Lower leg skin (tissue), 4 donors: ENCODE measurements around the gene C16orf92. TPM values are rescaled to one million over a fixed set of nuclear protein-coding genes. Genes with fewer than 3 reads are reported as not detected.

ENCODE experiments used
- DNase-seq, 2 donors: peaks; one replicate each; pipeline ENCODE4 v3.0.0-alpha.2; 2019; ENCODE audit warnings: low spot score in 2 of 2
- H3K4me3 ChIP-seq: fragments of 200-600 bp; sonication (generic); 2 replicates; pipeline ENCODE4 v1.5.1; 2017; ENCODE audit warnings: mild to moderate bottlenecking, low read depth; ENCODE audit not compliant: poor library complexity, severe bottlenecking
- CTCF ChIP-seq, 3 donors: fragments of 450-650 bp; IDR thresholded peaks; one replicate each; pipeline ENCODE4 v1.5.1; 2016; ENCODE audit warnings: antibody characterized with exemption in 3 of 3, mild to moderate bottlenecking in 3 of 3, moderate library complexity in 2 of 3
- POLR2A ChIP-seq, 2 donors: fragments of 450-650 bp; IDR thresholded peaks; one replicate each; pipeline ENCODE4 v1.6.1; 2016 to 2017; ENCODE audit warnings: antibody characterized with exemption in 2 of 2, mild to moderate bottlenecking in 1 of 2, moderate library complexity in 1 of 2
- WGBS, 2 donors: methylation state at CpG; one replicate each; pipeline ENCODE4 v1.1.5; 2018; 5-methylcytosine and 5-hydroxymethylcytosine counted together
- intact Hi-C: fragments of 100-400 bp; cut with DNase I; formaldehyde crosslinking; loops from one replicate; pipeline ENCODE4 v1.15.0; 2023; ENCODE audit warnings: low total_unique reads
- total RNA-seq, 4 donors: library from RNA; depleted of rRNA; stranded (reverse); fragments of >200 nt; gene quantifications; one replicate each; pipeline ENCODE4 v1.1.0, GENCODE V29; 2016

C16orf92 gene
- total RNA-seq, 4 donors from 2014 or later = not detected

GRCh38 chr16:30066761-30067583 lies 44.0 kb downstream of the C16orf92 start:
- peak overlapping the region; percentile 98 for H3K4me3 ChIP-seq
- TF ChIP-seq CTCF (IDR thresholded peaks at IDR 0.05) = no peak
- TF ChIP-seq POLR2A (IDR thresholded peaks at IDR 0.05) = no peak
- 20 to 39% methylated on average over 12 to 21 of the region's 21 CpGs for WGBS, 2 donors
- intact Hi-C loops = no loop called here
- DNase-seq = no peak

GRCh38 chr16:30067584-30067916 lies 44.6 kb downstream of the C16orf92 start:
- DNase-seq = no peak
- no peak for TF ChIP-seq CTCF (IDR thresholded peaks at IDR 0.05)
- no peak for TF ChIP-seq POLR2A (IDR thresholded peaks at IDR 0.05)
- 60 to 70% methylated on average over 6 of the region's 6 CpGs for WGBS, 2 donors
- intact Hi-C loops = no loop called here
- H3K4me3 ChIP-seq = no peak overlapping the region

- no peak for TF ChIP-seq CTCF (IDR thresholded peaks at IDR 0.05)
- TF ChIP-seq POLR2A (IDR thresholded peaks at IDR 0.05) = no peak
- 77 to 78% methylated on average over 9 of the region's 9 CpGs for WGBS, 2 donors
- intact Hi-C loops = no loop called here
- no peak for DNase-seq
- H3K4me3 ChIP-seq = no peak overlapping the region
Observed at GRCh38 chr16:30068333-30068732, 45.3 kb downstream of the C16orf92 start.

GRCh38 chr16:30068750-30069610 lies 46.0 kb downstream of the C16orf92 start:
- DNase-seq = no peak
- H3K4me3 ChIP-seq = no peak overlapping the region
- intact Hi-C loops = no loop called here
- WGBS, 2 donors = 79% methylated on average over 17 of the region's 17 CpGs
- TF ChIP-seq CTCF (IDR thresholded peaks at IDR 0.05) (no peak), POLR2A (IDR thresholded peaks at IDR 0.05) (no peak)

GRCh38 chr16:30069611-30070462 lies 46.8 kb downstream of the C16orf92 start:
- TF ChIP-seq CTCF (IDR thresholded peaks at IDR 0.05) (no peak), POLR2A (IDR thresholded peaks at IDR 0.05) (no peak)
- intact Hi-C loops = no loop called here

More at GRCh38 chr16:30069611-30070462, 46.8 kb downstream of the C16orf92 start:
- DNase-seq = no peak
- no peak overlapping the region for H3K4me3 ChIP-seq
- WGBS, 2 donors = 78 to 81% methylated on average over 29 to 31 of the region's 31 CpGs
